Activated CD8-positive, alpha-beta T cell treated with anti-CD3 and anti-CD28 coated beads, Interleukin-2, amount 10 ng/mL, durations not matched to agents 7 days and 5 days (primary cell): Measurements from ENCODE around the gene TMEM232. TPM values are rescaled to one million over a fixed set of nuclear protein-coding genes. Genes with fewer than 3 reads are reported as not detected.
"Not testable (repeated sequence)": the region's sequence is repeated elsewhere in the genome, so short reads cannot be mapped to it uniquely, and the experiment has no call there.

ENCODE experiments used
- ATAC-seq: fragments of 150-1000 bp; cut with Tn5 transposase; one replicate; pipeline ENCODE4 v1.10.0; 2021; ENCODE audit warnings: moderate library complexity
- CTCF ChIA-PET: fragments of 350-600 bp; sonication (Branson Sonifier 250); formaldehyde crosslinking; loops from one replicate; lab custom pipeline; 2021; ENCODE audit warnings: antibody characterized with exemption; lab: Charles Lee
- POLR2A ChIA-PET: fragments of 350-600 bp; sonication (Branson Sonifier 250); formaldehyde crosslinking; loops from one replicate; lab custom pipeline; 2021; ENCODE audit warnings: antibody characterized with exemption; lab: Charles Lee
- DNase-seq: peaks from one replicate; pipeline ENCODE4 v3.0.0-alpha.2; 2020
- H3K27ac Mint-ChIP-seq: one replicate; pipeline ENCODE4 v1.8.0; 2021; ENCODE audit warnings: mild to moderate bottlenecking, mixed read lengths
- H3K27me3 Mint-ChIP-seq: one replicate; pipeline ENCODE4 v1.8.0; 2021; ENCODE audit warnings: low read depth, mixed read lengths
- H3K36me3 Mint-ChIP-seq: one replicate; pipeline ENCODE4 v1.8.0; 2021; ENCODE audit warnings: low read depth, mixed read lengths
- H3K4me1 Mint-ChIP-seq: one replicate; pipeline ENCODE4 v1.8.0; 2021; ENCODE audit warnings: low read depth, mixed read lengths
- H3K4me3 Mint-ChIP-seq: one replicate; pipeline ENCODE4 v1.8.0; 2021; ENCODE audit warnings: mild to moderate bottlenecking, mixed read lengths
- H3K9me3 Mint-ChIP-seq: one replicate; pipeline ENCODE4 v1.8.0; 2022; ENCODE audit warnings: mixed read lengths; ENCODE audit not compliant: insufficient read depth
- total RNA-seq, 2 experiments: library from RNA; stranded (reverse); gene quantifications; one replicate each; pipeline ENCODE4 v1.2.3, GENCODE V29; 2021

The TMEM232 gene
- total RNA-seq, 2 experiments from 2014 or later, result 0.26 to 0.47 TPM

DNA sequence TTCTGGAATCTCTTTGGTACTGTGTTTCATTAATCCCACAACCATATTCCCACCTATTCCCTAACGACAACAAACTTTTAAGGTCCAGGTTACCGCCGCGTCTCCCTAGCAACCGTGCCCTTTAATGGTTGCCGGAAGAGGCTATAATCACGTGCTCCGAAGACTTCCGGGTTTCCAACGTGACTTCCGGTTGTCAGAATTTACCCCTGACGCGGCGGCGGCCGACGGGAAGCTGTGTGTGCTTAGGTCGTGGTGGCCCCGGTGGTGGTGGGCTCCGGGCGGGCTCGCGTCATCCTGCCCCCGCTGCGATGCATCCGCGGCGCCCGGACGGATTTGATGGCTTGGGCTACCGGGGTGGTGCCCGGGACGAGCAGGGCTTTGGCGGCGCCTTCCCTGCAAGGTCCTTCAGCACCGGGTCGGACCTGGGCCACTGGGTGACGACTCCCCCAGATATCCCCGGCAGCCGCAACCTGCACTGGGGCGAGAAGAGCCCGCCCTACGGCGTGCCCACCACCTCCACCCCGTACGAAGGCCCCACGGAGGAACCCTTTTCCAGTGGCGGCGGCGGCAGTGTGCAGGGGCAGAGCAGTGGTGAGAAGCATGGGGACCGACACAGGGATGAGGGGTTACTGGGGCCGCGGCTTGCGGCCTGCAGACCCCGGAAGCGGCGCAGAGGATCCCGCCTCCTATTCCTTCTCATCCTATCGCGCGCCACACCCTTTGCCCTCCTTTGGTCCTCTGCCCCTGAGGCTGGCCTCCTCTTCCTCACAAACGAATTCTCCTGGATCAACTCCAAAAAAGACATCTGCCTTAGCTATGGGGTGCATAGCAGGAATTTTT, 12.6 kb upstream of the TMEM232 start, which contains the start of gene SLC25A46:
TSS of gene SLC25A46 (plus strand) at position 196 of the 840 bp plus-strand sequence. CDS start at position 309, 113 bp downstream.
- Mint-ChIP-seq H3K36me3 (peaks cover 11% of the 10 kb centered on the region), H3K9me3 (no peaks in the 10 kb centered on the region), H3K4me1 (peaks cover 28% of the 10 kb centered on the region), H3K27me3 (peaks cover 15% of the 10 kb centered on the region), H3K4me3 (peak within 1 kb of the TSS; percentile 90), H3K27ac (peak within 1 kb of the TSS; percentile 94)
- DNase-seq (peak; percentile 93), ATAC-seq (peak; percentile 85)
- ChIA-PET POLR2A (interaction anchor here (0.6 to 3.7 kb wide), 7 partner anchors 10 to 1422 kb away, joined by 3 to 47 read pairs (median 3); partner anchors contain the start of gene TMEM232), CTCF (interaction anchor here (0.9 to 2.8 kb wide), 3 partner anchors 13 to 793 kb away, joined by 3 to 13 read pairs (median 3); no protein-coding TSS in a partner anchor)

DNA sequence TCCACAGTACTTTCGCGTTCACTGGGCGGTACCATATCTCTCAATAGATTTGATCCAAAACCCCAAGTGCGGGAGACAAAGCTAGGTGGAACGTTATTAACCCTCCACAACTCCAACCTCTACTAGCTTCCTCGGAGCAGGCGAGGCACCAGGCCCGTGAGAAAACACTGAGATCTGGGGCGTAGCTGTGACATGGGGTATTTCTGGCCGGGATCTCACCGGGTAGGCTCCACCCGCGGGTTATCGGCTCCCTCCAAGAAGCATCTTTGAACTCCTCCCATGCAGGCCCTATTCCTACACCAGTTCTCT, 12.0 kb upstream of the TMEM232 start:
- ChIA-PET CTCF (interaction anchor here (0.9 to 2.8 kb wide), 4 partner anchors 13 to 793 kb away, joined by 3 to 13 read pairs (median 3); no protein-coding TSS in a partner anchor), POLR2A (interaction anchor here (0.7 to 3.7 kb wide), 6 partner anchors 10 to 1423 kb away, joined by 3 to 47 read pairs (median 4); partner anchors contain the start of gene TMEM232)
- Mint-ChIP-seq H3K4me3 (peak overlapping the region; percentile 90), H3K27me3 (peaks cover 15% of the 10 kb centered on the region), H3K27ac (peak overlapping the region; percentile 94), H3K36me3 (peaks cover 10% of the 10 kb centered on the region), H3K4me1 (peaks cover 28% of the 10 kb centered on the region), H3K9me3 (no peaks in the 10 kb centered on the region)
- ATAC-seq (peak; percentile 81), DNase-seq (no peak)

- H3K4me1 Mint-ChIP-seq, result peaks cover 23% of the 10 kb centered on the region
- POLR2A ChIA-PET, result interaction anchor here (0.6 kb wide), 1 partner anchor 649 kb away, joined by 5 read pairs; no protein-coding TSS in a partner anchor
- DNase-seq (no peak), ATAC-seq (no peak)
- H3K36me3 Mint-ChIP-seq, result peaks cover 10% of the 10 kb centered on the region
- peaks cover 15% of the 10 kb centered on the region for H3K27me3 Mint-ChIP-seq
- no peak overlapping the region for H3K4me3 Mint-ChIP-seq
- H3K9me3 Mint-ChIP-seq, result no peaks in the 10 kb centered on the region
- H3K27ac Mint-ChIP-seq, result no peak overlapping the region
- CTCF ChIA-PET, result interaction anchor here (1.4 to 2.8 kb wide), 2 partner anchors 16 to 20 kb away, joined by 4 to 13 read pairs; no protein-coding TSS in a partner anchor
Observed at GRCh38 chr5:110736753-110737152, 10.3 kb upstream of the TMEM232 start.

DNA sequence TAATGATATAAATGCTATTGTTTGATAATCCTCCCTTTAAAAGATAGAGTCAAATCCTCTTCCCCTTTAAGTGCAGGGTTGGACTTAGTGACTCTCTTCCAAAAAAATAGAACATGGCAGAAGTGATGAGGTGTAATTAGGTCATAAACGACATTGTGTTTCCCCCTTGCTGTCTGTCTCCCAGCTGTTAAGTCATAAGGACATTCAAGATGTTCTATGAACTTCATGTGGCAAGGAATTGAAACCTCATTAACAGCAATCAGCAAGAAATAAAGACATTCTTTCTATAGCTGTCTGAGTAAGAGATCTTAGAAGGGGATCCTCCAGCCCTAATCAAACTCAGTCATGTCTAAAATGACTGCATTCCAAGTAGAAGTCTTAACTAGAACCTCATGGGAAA, 9.1 kb upstream of the TMEM232 start:
- POLR2A ChIA-PET, result no interaction called here
- H3K4me1 Mint-ChIP-seq, result peaks cover 17% of the 10 kb centered on the region
- peaks cover 6% of the 10 kb centered on the region for H3K36me3 Mint-ChIP-seq
- ATAC-seq (no peak), DNase-seq (no peak)
- CTCF ChIA-PET, result interaction anchor here (1.4 kb wide), 1 partner anchor 17 kb away, joined by 4 read pairs; no protein-coding TSS in a partner anchor
- H3K27ac Mint-ChIP-seq, result no peak overlapping the region
- peaks cover 15% of the 10 kb centered on the region for H3K27me3 Mint-ChIP-seq
- no peaks in the 10 kb centered on the region for H3K9me3 Mint-ChIP-seq
- H3K4me3 Mint-ChIP-seq, result no peak overlapping the region

- Mint-ChIP-seq H3K4me3 (no peak overlapping the region), H3K27me3 (peaks cover 15% of the 10 kb centered on the region), H3K27ac (no peak overlapping the region), H3K36me3 (no peaks in the 10 kb centered on the region), H3K9me3 (no peaks in the 10 kb centered on the region), H3K4me1 (peaks cover 9% of the 10 kb centered on the region)
- CTCF ChIA-PET, result no interaction called here
- POLR2A ChIA-PET, result no interaction called here
- ATAC-seq (no peak), DNase-seq (no peak)
Observed at GRCh38 chr5:110734101-110734500, 7.6 kb upstream of the TMEM232 start.

- H3K4me1 Mint-ChIP-seq, H3K36me3 Mint-ChIP-seq, POLR2A ChIA-PET, H3K27ac Mint-ChIP-seq, H3K4me3 Mint-ChIP-seq, CTCF ChIA-PET, H3K9me3 Mint-ChIP-seq, DNase-seq, ATAC-seq: not testable (repeated sequence)
- H3K27me3 Mint-ChIP-seq, result peaks cover 10% of the 10 kb centered on the region
Observed at GRCh38 chr5:110731499-110731898, 5.0 kb upstream of the TMEM232 start.

GRCh38 chr5:110727025-110727314, 499 bp upstream of the TMEM232 start:
- Mint-ChIP-seq H3K36me3 (no peaks in the 10 kb centered on the region), H3K4me3 (peak overlapping the region; percentile 80), H3K27me3 (no peaks in the 10 kb centered on the region), H3K27ac (peak overlapping the region; percentile 36), H3K4me1 (peaks cover 9% of the 10 kb centered on the region), H3K9me3 (no peaks in the 10 kb centered on the region)
- no peak for DNase-seq
- ATAC-seq, result peak; percentile 58
- ChIA-PET POLR2A (interaction anchor here (0.7 kb wide), 1 partner anchor 11 kb away, joined by 3 read pairs; the partner anchor contains the start of gene SLC25A46), CTCF (no interaction called here)

GRCh38 chr5:110718311-110718710, 8.2 kb downstream of the TMEM232 start:
- no peak for DNase-seq
- Mint-ChIP-seq H3K27me3 (peaks cover 2% of the 10 kb centered on the region), H3K4me1 (no peaks in the 10 kb centered on the region), H3K36me3 (no peaks in the 10 kb centered on the region), H3K27ac (no peak overlapping the region), H3K4me3 (no peak overlapping the region), H3K9me3 (no peaks in the 10 kb centered on the region)
- ATAC-seq, result no peak
- ChIA-PET POLR2A (no interaction called here), CTCF (no interaction called here)

- CTCF ChIA-PET, result no interaction called here
- H3K4me1 Mint-ChIP-seq, result no peaks in the 10 kb centered on the region
- H3K4me3 Mint-ChIP-seq, result no peak overlapping the region
- H3K27ac Mint-ChIP-seq, result no peak overlapping the region
- no peak for DNase-seq
- POLR2A ChIA-PET, result no interaction called here
- no peaks in the 10 kb centered on the region for H3K9me3 Mint-ChIP-seq
- no peaks in the 10 kb centered on the region for H3K36me3 Mint-ChIP-seq
- H3K27me3 Mint-ChIP-seq, result peaks cover 2% of the 10 kb centered on the region
- ATAC-seq, result no peak
Observed at GRCh38 chr5:110716247-110717245, 9.9 kb downstream of the TMEM232 start.

- Mint-ChIP-seq H3K4me3 (no peak overlapping the region), H3K27me3 (peaks cover 9% of the 10 kb centered on the region), H3K27ac (no peak overlapping the region), H3K4me1 (no peaks in the 10 kb centered on the region), H3K9me3 (no peaks in the 10 kb centered on the region), H3K36me3 (no peaks in the 10 kb centered on the region)
- no peak for ATAC-seq
- no peak for DNase-seq
- ChIA-PET CTCF (no interaction called here), POLR2A (no interaction called here)
Observed at GRCh38 chr5:110707260-110707844, 19.1 kb downstream of the TMEM232 start.

- H3K4me3 Mint-ChIP-seq, result no peak overlapping the region
- POLR2A ChIA-PET, result no interaction called here
- no peaks in the 10 kb centered on the region for H3K4me1 Mint-ChIP-seq
- ATAC-seq (no peak), DNase-seq (no peak)
- peaks cover 8% of the 10 kb centered on the region for H3K27me3 Mint-ChIP-seq
- CTCF ChIA-PET, result no interaction called here
- H3K36me3 Mint-ChIP-seq, result no peaks in the 10 kb centered on the region
- no peak overlapping the region for H3K27ac Mint-ChIP-seq
- H3K9me3 Mint-ChIP-seq, result no peaks in the 10 kb centered on the region
Observed at GRCh38 chr5:110705349-110705748, 21.1 kb downstream of the TMEM232 start.
